Mesendoderm (in vitro differentiated cells): ENCODE data around the gene EIF5AL1.
"Not testable (repeated sequence)": the region's sequence is repeated elsewhere in the genome, so short reads cannot be mapped to it uniquely, and the experiment has no call there.

ENCODE experiments used
- DNase-seq: peaks from one replicate; pipeline ENCODE4 v3.0.0; 2013
- H2AK5ac ChIP-seq: 2 replicates; pipeline ENCODE4 v1.6.1; 2013; ENCODE audit warnings: low read length, inconsistent platforms
- H2BK120ac ChIP-seq: 2 replicates; pipeline ENCODE4 v1.6.1; 2013; ENCODE audit warnings: low read depth, mild to moderate bottlenecking, low read length, moderate library complexity, mixed read lengths
- H2BK15ac ChIP-seq: replicated peaks from 2 replicates; pipeline ENCODE4 v1.6.1; 2013; ENCODE audit warnings: low read depth, mild to moderate bottlenecking, moderate library complexity
- H2BK5ac ChIP-seq: 2 replicates; pipeline ENCODE4 v1.6.1; 2013; ENCODE audit warnings: low read length, inconsistent platforms
- H3K18ac ChIP-seq: 2 replicates; pipeline ENCODE4 v1.6.1; 2013; ENCODE audit warnings: mild to moderate bottlenecking, low read length, mixed read lengths
- H3K23ac ChIP-seq: one replicate; pipeline ENCODE4 v1.6.1; 2013; ENCODE audit warnings: low read length
- H3K27ac ChIP-seq: 2 replicates; pipeline ENCODE4 v1.5.1; 2013; ENCODE audit warnings: low read depth, mild to moderate bottlenecking, inconsistent platforms, low read length, moderate library complexity
- H3K27me3 ChIP-seq: 2 replicates; pipeline ENCODE4 v1.6.1; 2013; ENCODE audit warnings: low read length, control low read depth, mild to moderate bottlenecking, inconsistent platforms; ENCODE audit not compliant: insufficient read depth, poor library complexity
- H3K36me3 ChIP-seq: 2 replicates; pipeline ENCODE4 v1.6.1; 2013; ENCODE audit warnings: low read length, inconsistent platforms; ENCODE audit not compliant: control insufficient read depth, insufficient read depth
- H3K4ac ChIP-seq: one replicate; pipeline ENCODE4 v1.6.1; 2013; ENCODE audit warnings: low read depth, mild to moderate bottlenecking, low read length, moderate library complexity
- H3K4me1 ChIP-seq: 2 replicates; pipeline ENCODE4 v1.6.1; 2013; ENCODE audit warnings: low read depth, low read length, inconsistent platforms; ENCODE audit not compliant: control insufficient read depth
- H3K4me2 ChIP-seq: 2 replicates; pipeline ENCODE4 v1.6.1; 2013; ENCODE audit warnings: low read length
- H3K4me3 ChIP-seq: 2 replicates; pipeline ENCODE4 v1.5.1; 2013; ENCODE audit warnings: mild to moderate bottlenecking, low read length
- H3K56ac ChIP-seq: one replicate; pipeline ENCODE4 v1.6.1; 2013; ENCODE audit warnings: low read length
- H3K79me1 ChIP-seq: 2 replicates; pipeline ENCODE4 v1.6.1; 2013; ENCODE audit warnings: low read length, inconsistent platforms
- H3K79me2 ChIP-seq: 2 replicates; pipeline ENCODE4 v1.6.1; 2013; ENCODE audit warnings: mild to moderate bottlenecking, low read length; ENCODE audit not compliant: control insufficient read depth, insufficient read depth
- H3K9ac ChIP-seq: 2 replicates; pipeline ENCODE4 v1.6.1; 2013; ENCODE audit warnings: low read length, inconsistent platforms
- H4K5ac ChIP-seq: one replicate; pipeline ENCODE4 v1.6.1; 2013; ENCODE audit warnings: low read length
- H4K8ac ChIP-seq: one replicate; pipeline ENCODE4 v1.6.1; 2013; ENCODE audit warnings: low read depth, mild to moderate bottlenecking, control low read depth, low read length, moderate library complexity
- WGBS: extraction: QIAGEN DNeasy Blood & Tissue Kit; methylation state at CpG from one replicate; pipeline ENCODE4 v1.1.7; 2013; ENCODE audit warnings: low lambda C conversion rate, missing lambda C conversion rate; ENCODE audit not compliant: insufficient coverage; ENCODE audit errors: extremely low coverage; 5-methylcytosine and 5-hydroxymethylcytosine counted together

The EIF5AL1 gene

DNA sequence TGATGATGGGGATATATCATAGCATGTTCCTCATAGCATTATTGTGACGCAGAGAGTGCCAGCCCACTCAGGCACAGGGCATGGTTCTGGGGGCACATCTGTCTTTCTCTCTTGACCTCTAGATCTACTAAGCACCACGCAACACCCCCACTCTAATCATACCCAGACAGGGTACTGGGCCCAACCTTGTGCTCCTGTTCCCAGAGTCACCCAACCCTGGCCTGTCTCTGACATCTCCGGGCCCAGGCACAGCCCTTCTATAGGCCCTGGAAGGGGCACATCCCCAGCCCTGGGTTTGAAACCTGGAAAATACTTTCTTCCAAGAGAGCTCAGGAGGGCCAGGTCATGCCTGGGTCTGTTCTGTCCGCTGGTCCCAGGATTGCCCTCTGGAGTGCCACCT is 10.1 kb downstream of the EIF5AL1 start:
- no CpG with 5 or more reads among the region's 4 CpGs for WGBS
- H3K9ac ChIP-seq, H2AK5ac ChIP-seq, H3K79me2 ChIP-seq, H3K4me1 ChIP-seq, H3K23ac ChIP-seq, H2BK5ac ChIP-seq, H2BK120ac ChIP-seq, H4K5ac ChIP-seq, H3K27ac ChIP-seq, H3K56ac ChIP-seq, DNase-seq, H3K18ac ChIP-seq, H4K8ac ChIP-seq, H3K4me3 ChIP-seq, H3K4ac ChIP-seq, H2BK15ac ChIP-seq, H3K36me3 ChIP-seq, H3K4me2 ChIP-seq, H3K27me3 ChIP-seq, H3K79me1 ChIP-seq: not testable (repeated sequence)

DNA sequence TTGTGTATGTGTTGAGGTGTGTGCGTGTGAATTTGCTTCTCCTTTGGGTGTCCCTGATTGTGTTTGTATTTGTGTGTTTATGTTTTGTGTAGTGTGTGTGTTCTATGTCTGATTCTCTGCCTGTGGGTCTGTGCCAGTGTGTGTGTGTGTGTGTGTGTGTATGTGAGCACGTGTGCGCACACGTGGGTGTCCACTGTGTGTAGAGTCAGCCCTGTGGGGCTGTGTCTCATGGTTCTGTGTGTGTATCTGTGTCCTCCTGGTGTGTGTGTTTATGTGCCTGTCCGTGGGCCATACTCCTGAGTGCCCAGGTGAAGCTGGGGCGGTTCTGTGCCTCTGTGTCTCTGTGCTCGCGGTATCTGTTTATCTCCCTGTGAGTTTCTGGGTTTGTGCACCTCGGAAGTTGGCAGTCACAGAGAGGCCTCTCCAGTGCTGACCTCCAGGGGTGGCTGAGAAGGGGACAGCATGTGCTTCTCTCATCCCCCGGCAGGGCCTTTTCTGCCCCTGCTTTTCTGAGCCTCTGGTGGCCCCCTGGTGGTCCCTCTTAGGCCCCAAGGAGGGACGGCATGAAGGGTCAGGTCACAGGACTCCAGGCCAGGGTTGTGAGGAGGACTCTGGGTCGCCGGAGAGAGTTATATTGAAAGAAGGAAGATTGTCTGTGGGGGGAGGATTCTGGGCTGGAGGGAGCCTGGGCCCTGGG is 11.0 kb downstream of the EIF5AL1 start:
- not testable (repeated sequence) for H3K27ac ChIP-seq, H2BK120ac ChIP-seq, H2BK5ac ChIP-seq, H3K79me1 ChIP-seq, H3K4me2 ChIP-seq, H3K4ac ChIP-seq, H3K27me3 ChIP-seq, H3K36me3 ChIP-seq, H3K23ac ChIP-seq, H4K5ac ChIP-seq, H3K4me3 ChIP-seq, H3K18ac ChIP-seq, H2BK15ac ChIP-seq, H2AK5ac ChIP-seq, H3K79me2 ChIP-seq, H3K56ac ChIP-seq, H4K8ac ChIP-seq, H3K9ac ChIP-seq, H3K4me1 ChIP-seq
- DNase-seq, result peak; percentile 3
- WGBS, result no CpG with 5 or more reads among the region's 13 CpGs

DNA sequence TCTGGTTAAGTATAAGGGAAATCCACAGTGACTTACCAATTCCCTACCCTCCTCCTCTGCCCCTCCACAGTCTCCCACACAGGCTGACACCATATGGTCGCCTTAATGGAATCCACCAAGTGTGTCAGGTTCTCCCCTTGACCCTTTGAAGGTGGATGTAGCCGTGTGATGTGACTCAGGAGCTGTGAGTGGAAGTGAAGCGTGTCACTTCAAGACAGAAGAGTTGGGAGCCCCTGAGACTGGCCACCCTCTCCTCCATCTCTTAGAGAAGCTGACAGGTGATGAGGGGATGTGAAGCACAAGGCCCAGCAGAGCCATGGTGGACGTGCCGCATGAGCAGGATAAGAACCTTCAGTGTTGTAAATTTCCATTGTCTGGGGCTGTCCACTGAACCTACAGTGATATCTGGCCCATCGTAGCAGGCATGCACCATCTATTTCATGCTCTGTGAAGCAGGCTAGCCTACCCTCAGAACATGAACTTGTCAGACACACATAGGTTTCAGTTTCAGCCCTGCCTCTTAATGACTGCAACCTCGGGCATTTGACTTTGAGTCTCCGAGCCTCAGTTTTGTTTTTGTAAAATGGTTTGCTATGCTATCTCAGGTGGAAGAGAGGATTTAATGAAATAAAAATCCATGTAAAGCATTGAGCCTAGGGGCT is 12.8 kb downstream of the EIF5AL1 start:
- not testable (repeated sequence) for H3K27me3 ChIP-seq, H3K9ac ChIP-seq, H3K4me3 ChIP-seq, H3K79me1 ChIP-seq, H3K56ac ChIP-seq, H3K4me1 ChIP-seq, H2AK5ac ChIP-seq, H2BK120ac ChIP-seq, H3K4me2 ChIP-seq, H4K5ac ChIP-seq, H3K23ac ChIP-seq, H4K8ac ChIP-seq, H3K27ac ChIP-seq, H3K79me2 ChIP-seq, H2BK15ac ChIP-seq, H3K18ac ChIP-seq, DNase-seq, H3K36me3 ChIP-seq, H2BK5ac ChIP-seq, H3K4ac ChIP-seq
- no CpG with 5 or more reads among the region's 8 CpGs for WGBS

DNA sequence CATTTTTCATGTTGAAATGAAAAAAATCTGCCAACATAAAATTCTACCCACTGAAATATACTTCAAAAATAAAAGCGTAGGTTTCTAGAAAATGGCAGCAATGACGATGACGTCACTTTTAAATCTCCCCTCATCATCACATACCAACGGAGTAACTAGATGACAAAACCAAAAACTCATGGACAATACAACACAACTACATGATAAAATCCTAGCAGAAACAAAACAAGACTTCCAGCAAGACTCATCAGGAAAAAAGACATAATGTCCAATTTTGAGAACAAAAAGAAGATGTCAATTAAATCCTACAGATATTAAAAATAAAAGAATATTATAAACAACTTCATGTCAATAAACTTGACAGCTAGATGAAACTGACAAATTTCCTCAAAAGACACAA is 15.9 kb downstream of the EIF5AL1 start:
- H2BK120ac ChIP-seq, H3K36me3 ChIP-seq, H3K4me2 ChIP-seq, H4K5ac ChIP-seq, H2BK15ac ChIP-seq, H3K4ac ChIP-seq, H3K79me2 ChIP-seq, H3K4me1 ChIP-seq, H3K27ac ChIP-seq, H4K8ac ChIP-seq, H2BK5ac ChIP-seq, H3K56ac ChIP-seq, H3K9ac ChIP-seq, DNase-seq, H3K4me3 ChIP-seq, H3K79me1 ChIP-seq, H3K27me3 ChIP-seq, H2AK5ac ChIP-seq, H3K23ac ChIP-seq, H3K18ac ChIP-seq: not testable (repeated sequence)
- no CpG with 5 or more reads among the region's 4 CpGs for WGBS

DNA sequence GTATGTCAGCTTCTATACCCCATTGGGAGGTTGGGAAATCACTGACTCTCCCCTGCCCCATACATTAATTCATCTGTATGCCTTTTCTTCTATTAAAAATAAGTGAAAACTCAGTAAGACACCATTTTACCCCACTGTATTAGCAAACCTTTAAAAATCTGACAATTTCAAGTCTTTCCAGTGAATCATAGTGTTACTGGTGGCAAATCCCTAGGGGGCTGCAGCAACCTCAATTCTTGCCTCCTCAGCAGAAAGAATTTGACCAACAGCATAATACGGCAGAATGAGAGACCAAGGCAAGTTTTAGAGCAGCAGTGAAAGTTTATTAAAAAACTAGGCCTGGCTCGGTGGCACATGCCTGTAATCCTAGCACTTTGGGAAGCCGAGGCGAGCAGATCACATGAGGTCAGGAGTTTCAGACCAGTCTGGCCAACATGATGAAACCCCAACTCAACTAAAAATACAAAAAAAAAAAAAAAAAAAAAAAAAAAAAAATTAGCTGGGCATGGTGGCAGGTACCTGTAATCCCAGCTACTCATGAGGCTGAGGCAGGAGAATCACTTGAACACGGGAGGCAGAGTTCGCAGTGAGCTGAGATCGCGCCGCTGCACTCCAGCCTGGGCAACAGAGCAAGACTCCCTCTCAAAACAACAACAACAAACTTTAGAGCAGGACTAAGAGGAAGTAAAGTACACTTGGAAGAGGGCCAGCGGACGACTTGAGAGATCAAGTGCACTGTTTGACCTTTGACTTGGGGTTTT is 21.0 kb downstream of the EIF5AL1 start:
- not testable (repeated sequence) for H2BK15ac ChIP-seq, H3K4me1 ChIP-seq, H3K27ac ChIP-seq, H3K4ac ChIP-seq, H2BK120ac ChIP-seq, H2BK5ac ChIP-seq, H3K79me1 ChIP-seq, H3K4me3 ChIP-seq, H3K36me3 ChIP-seq, H2AK5ac ChIP-seq, H3K9ac ChIP-seq, H3K79me2 ChIP-seq, H3K23ac ChIP-seq, DNase-seq, H4K5ac ChIP-seq, H3K56ac ChIP-seq, H4K8ac ChIP-seq, H3K4me2 ChIP-seq, H3K27me3 ChIP-seq, H3K18ac ChIP-seq
- WGBS, result no CpG with 5 or more reads among the region's 11 CpGs
